HS-5 (cell line): ENCODE results near the gene TRDMT1.

Experiments
- DNase-seq: peaks from one replicate; pipeline ENCODE4 v3.0.0-alpha.2; 2012; ENCODE audit warnings: low read depth

TRDMT1 gene

DNA sequence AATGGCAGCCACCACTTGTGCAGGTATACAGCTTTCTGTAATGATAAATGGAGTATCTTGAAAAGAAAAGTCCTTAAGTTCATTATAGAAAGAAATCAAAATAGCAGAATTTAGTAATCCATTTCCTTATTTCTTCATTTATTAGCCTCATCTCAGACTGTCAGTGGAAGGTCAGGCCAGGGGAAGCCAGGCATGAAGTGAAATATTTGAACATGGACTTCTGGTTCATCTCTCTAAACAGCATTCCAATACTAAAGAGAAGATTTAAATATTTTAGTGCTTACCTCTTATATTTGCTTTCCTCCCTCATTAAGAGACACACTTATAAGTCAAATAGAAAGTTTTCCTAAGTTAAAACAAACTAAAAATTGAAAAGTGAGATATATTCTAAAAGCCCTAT is 26.8 kb downstream of the TRDMT1 start:
- no peak for DNase-seq

- no peak for DNase-seq
These were observed 30.3 kb downstream of the TRDMT1 start for GRCh38 chr10:17171141-17171641.

DNA sequence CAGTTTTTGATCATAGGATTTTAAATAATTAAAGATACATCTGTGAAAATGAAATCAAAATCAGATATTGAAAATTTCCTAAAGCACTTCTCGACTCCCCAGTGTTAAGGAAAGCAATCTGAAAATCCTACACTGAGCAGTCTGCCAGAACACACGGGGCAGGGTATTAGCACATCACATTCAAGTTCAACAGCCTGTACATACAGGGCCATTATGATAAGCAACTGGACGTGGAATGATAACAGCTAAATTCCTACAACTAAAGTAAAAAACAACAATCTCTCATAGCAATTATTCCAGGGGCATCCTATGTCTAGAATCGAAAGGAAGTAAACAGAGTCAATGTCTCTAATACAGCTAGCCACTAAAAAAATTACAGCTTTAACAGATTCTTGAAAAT is 31.7 kb downstream of the TRDMT1 start:
- no peak for DNase-seq

DNA sequence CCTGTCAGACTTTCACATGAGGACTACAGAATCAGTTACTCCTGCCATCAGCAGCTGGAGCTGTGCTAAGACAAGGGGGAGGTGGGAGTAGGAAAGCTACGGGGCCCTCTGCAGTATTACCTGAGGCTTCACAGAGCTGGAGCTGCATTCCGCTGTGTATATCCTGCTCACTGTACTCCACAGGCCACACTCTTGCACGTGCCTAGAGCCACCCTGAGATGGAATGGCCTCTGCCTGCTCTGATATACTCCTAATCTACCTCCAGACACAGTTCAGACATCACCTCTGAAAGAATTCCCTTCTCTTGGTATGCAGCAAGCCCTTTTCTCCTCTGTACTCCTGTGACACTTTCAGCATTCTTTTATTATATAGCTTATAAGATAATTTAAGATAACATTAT is 34.8 kb downstream of the TRDMT1 start:
- DNase-seq = no peak

DNA sequence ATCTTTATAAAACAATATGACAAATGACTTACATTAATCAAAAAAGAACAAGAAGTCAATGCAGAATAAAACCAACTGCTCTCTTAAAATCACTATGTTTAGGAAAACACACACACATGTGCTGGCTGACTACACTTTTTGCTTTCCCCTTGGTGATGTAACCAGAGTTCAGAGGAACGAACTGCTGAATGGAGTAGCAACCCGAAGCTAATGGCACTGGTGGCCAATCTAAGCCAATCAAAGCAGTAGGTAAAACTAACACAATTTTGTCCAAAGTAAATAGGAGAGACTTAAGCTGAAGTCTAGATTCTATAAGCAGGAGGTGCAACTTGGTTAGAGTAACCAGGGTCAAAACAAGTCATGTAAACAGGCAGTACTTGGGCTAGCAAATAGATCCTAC is 38.6 kb downstream of the TRDMT1 start:
- no peak for DNase-seq

DNA sequence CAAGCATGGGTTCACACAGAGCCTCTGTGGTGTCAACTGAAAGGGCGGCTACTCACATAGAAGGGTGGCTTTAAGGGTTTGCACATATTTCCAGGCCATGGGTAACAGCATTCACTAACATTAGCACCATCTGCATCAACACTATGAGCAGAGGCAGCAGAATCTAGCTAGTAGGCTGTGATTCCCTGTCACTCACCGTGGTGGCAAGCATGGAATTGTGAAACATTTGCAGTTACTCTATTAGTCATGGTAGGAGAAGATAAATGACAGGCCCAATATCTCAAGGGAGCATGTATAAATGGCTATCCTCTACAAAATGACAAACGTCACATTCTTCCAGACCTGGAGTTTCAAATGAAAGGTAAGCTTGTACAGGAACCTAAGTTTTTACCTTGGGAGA is 39.7 kb downstream of the TRDMT1 start:
- DNase-seq = no peak

GRCh38 chr10:17157024-17157423 is 44.4 kb downstream of the TRDMT1 start:
- DNase-seq = no peak

- no peak for DNase-seq
These were observed 45.6 kb downstream of the TRDMT1 start for GRCh38 chr10:17155826-17156225.

DNA sequence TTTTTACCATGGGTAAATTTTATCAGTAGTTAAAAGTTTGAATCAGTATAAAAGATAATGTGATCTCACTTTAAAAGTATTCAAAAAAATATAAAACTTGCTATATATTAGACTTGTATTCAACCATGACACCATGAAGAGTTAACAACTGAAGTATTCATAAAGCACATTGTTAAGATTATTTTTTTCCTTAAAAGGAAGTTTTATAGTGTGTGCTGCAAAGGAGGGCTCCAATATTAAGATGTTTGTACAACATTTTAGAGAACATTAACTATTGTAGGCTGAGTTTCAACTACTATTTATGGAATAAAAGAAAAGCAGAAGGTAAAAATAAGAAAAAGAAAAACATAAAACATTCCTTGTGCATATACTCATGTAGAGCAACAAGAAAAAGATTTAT is 47.4 kb downstream of the TRDMT1 start:
- no peak for DNase-seq

- no peak for DNase-seq
These were observed 48.2 kb downstream of the TRDMT1 start for GRCh38 chr10:17153321-17153720.

GRCh38 chr10:17151716-17152115 is 49.8 kb downstream of the TRDMT1 start:
- DNase-seq = no peak

DNA sequence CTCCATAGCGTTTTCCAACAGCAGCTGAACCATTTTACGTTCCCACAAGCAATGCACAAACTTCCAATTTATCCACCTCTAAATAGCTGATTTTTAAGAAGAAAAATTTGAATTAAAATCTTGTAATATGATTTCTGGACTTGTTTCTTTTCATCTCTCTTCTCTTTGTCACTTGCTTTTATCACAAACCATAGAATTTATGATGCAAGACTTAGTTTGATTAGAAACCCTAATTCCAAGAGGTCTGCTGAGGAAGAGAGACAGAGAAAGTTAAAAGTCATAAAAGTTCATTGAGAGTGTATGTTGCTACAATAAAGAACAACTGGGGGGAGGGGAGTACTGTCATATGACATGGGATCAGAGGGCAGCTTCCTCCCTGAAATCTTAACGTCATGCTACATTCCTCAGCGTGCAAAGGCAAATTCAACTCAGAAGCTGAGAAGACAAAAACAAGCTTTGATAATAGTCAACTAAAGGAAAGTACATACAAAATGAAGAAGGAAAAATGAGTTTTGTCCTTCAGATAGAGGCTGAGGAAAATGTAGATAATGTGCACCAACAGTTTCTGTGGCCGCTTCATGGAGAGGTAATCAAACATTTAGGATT is 53.5 kb downstream of the TRDMT1 start:
- DNase-seq = no peak

GRCh38 chr10:17146892-17147291 is 54.6 kb downstream of the TRDMT1 start:
- DNase-seq = no peak

DNA sequence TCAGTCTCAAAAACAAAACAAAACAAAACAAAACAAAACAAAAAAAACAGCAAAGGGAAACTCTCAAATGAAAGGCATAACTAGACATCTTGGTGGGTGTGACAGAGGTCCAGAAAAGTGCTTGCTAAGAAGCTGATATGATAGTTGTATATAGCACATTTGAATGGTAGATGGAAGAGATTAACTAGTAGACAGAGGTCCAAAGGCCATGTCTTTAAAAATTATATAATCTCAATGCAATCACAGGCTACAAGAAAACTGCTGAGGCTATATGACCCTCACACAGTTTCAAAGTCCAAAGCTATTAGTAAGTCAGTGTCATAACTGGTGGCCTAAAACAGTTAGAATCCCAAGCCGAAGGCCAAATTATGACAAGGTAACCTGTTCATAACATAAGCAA is 56.2 kb downstream of the TRDMT1 start:
- no peak for DNase-seq

GRCh38 chr10:17144757-17145156 is 56.7 kb downstream of the TRDMT1 start:
- DNase-seq = no peak

GRCh38 chr10:17144032-17144431 is 57.4 kb downstream of the TRDMT1 start:
- DNase-seq = no peak

DNA sequence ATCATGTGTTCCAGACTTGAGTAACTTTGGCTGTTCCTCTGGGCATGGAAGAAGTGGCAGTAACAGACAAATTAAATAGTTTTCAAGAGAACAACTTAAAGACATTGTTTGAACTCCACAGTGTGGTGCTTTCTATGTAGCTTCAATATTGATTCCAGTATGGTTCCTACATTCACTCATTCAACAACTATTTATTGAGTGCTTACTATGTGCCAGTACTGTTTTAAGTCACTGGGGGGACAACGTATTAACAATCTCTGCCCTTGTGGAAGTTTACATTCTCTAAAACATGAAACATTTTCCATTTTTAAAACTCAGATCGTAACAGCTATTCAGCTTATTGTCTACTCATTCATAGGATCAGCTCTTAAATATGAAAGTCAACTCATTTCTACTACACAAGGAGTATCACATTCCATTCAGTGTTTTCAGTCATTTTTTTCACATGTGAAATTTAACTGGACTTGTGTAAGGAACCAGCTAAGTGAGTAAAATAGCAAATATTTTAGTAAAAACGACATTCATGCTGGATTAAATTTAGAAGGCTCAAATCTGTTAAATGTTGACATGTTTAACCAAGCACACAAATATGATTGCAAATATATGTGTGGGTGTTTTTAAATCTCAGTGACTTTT is 58.3 kb downstream of the TRDMT1 start:
- no peak for DNase-seq

GRCh38 chr10:17141504-17142229 is 59.8 kb downstream of the TRDMT1 start:
- DNase-seq = no peak

DNA sequence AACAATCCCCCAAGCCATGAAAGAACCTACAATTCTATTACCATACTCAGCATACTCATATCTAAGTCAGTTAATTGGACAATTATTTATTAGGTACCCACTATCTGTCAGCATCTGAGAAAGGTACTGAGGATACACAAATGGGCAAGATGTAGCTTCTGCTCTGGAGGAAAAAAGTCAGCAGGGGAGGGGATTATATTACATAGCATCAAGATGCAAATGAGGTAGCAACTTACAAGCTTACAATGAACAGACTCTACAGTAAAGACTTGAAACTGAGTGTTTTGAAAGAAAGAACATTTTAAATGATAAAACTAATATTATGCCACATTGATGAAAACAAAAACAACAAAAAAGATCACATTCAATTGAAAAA is 61.1 kb downstream of the TRDMT1 start:
- no peak for DNase-seq

- no peak for DNase-seq
These were observed 62.9 kb downstream of the TRDMT1 start for GRCh38 chr10:17138460-17139042.

DNA sequence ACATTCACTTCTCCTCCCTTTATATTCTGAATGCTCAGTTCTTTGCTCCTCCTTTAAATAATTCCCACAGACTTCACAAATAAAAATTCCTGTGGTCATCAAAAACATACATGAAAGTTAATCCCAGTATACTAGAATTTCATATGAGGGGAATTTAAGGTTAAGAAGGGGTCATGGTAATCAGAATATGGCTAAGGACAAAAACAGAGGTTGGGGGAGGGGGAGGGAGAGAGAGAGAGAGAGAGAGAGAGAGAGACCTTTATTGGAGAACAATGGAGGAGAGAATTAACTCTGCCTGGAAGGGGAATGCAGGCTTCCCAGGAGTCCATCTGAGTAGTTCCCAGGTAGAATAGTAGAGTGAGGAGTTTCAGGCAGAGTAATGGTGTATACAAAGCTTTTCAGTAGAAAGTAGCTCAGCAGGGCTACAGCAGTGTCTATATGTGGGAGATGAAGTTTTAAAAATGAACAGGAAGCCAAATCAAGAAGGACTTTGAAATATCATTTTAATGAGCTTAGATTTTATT is 66.7 kb downstream of the TRDMT1 start:
- DNase-seq = no peak

- DNase-seq = no peak
These were observed 67.2 kb downstream of the TRDMT1 start for GRCh38 chr10:17134282-17134681.

- no peak for DNase-seq
These were observed 71.7 kb downstream of the TRDMT1 start, which contains the start of gene CUBN for GRCh38 chr10:17129741-17130140. CUBN (minus strand) TSS chr10:17129811; CDS start chr10:17129765, 46 bp downstream.
